HepG2 (cell line): Measurements from ENCODE around the gene ATIC. TPM values are rescaled to one million over a fixed set of nuclear protein-coding genes. Genes with fewer than 3 reads are reported as not detected.

ENCODE experiments used
- ATAC-seq: fragments of 200-7000 bp; cut with Tn5 transposase; 3 replicates; pipeline ENCODE4 v1.9.1; 2020; ENCODE audit warnings: mild to moderate bottlenecking, moderate library complexity
- BruUV-seq: library from RNA; stranded (reverse); fragments of 400-500 nt; replicated peaks from 2 replicates; lab custom pipeline; 2021; lab: Mats Ljungman, UMichigan
- CTCF ChIA-PET: fragments of 300-600 bp; formaldehyde crosslinking; extraction: SDS; loops from one replicate; lab custom pipeline; 2021; ENCODE audit warnings: low total read pairs, inconsistent platforms, low intra/inter-chr PET ratio; lab: Yijun Ruan, JAX
- POLR2A ChIA-PET: fragments of 350-600 bp; sonication (Branson Sonifier 250); formaldehyde crosslinking; loops from one replicate; lab custom pipeline; 2020; ENCODE audit warnings: antibody characterized with exemption, inconsistent platforms; lab: Yijun Ruan, JAX
- DNase-seq: peaks from one replicate; pipeline ENCODE4 v3.0.0-alpha.2; 2015; ENCODE audit warnings: low spot score
- FAIRE-seq: peaks from 3 replicates; lab custom pipeline; 2011; peaks lifted over from hg19 to GRCh38; lab: Jason Lieb, UNC
- H2AFZ ChIP-seq: one replicate; pipeline ENCODE4 v1.6.1; 2011; ENCODE audit warnings: low read length, inconsistent platforms
- H3K27ac ChIP-seq: fragments of 300-600 bp; 3 replicates; pipeline ENCODE4 v1.8.0; 2011; ENCODE audit warnings: mixed run types, mild to moderate bottlenecking, mixed read lengths, low read length, inconsistent platforms; ENCODE audit not compliant: insufficient read depth; ENCODE audit errors: extremely low read length
- H3K27me3 ChIP-seq, 2 experiments: fragments of 200-600 bp in 1 of 2; 2 replicates in 1 of 2; 3 replicates in 1 of 2; pipeline versions ENCODE4 v1.6.0 to v1.8.0; 2011; ENCODE audit warnings: low read length in 2 of 2, mild to moderate bottlenecking in 2 of 2, moderate library complexity in 2 of 2, inconsistent platforms in 1 of 2; ENCODE audit not compliant: insufficient read depth in 2 of 2, control insufficient read depth in 1 of 2
- H3K36me3 ChIP-seq, 2 experiments: fragments of 200-600 bp in 1 of 2; replicated peaks in 1 of 2; 2 replicates in 1 of 2; 3 replicates in 1 of 2; pipeline versions ENCODE4 v1.5.1 to v1.8.0; 2011; ENCODE audit warnings: low read length in 2 of 2, inconsistent platforms in 1 of 2; ENCODE audit not compliant: insufficient read depth in 2 of 2, control insufficient read depth in 1 of 2
- H3K4me1 ChIP-seq: 2 replicates; pipeline ENCODE4 v1.5.1; 2012; ENCODE audit warnings: low read length, inconsistent platforms; ENCODE audit not compliant: insufficient read depth
- H3K4me2 ChIP-seq: 2 replicates; pipeline ENCODE4 v1.6.0; 2011; ENCODE audit warnings: low read depth, low read length, inconsistent platforms
- H3K4me3 ChIP-seq, 3 experiments: fragments of 200-600 bp in 1 of 3; sonication (generic), shearing (Covaris generic) in 1 of 3; replicated peaks in 1 of 3; 2 replicates each; pipeline ENCODE4 v1.5.1; 2011 to 2016; ENCODE audit warnings: low read length in 3 of 3, inconsistent platforms in 2 of 3, low read depth in 2 of 3, mild to moderate bottlenecking in 2 of 3, control low read depth in 1 of 3, mixed read lengths in 1 of 3; ENCODE audit not compliant: insufficient read depth in 1 of 3
- H3K79me2 ChIP-seq: one replicate; pipeline ENCODE4 v1.6.1; 2011; ENCODE audit warnings: low read length, inconsistent platforms; ENCODE audit not compliant: insufficient read depth
- H3K9ac ChIP-seq: 2 replicates; pipeline ENCODE4 v1.6.0; 2011; ENCODE audit warnings: mild to moderate bottlenecking, low read depth, low read length, inconsistent platforms; ENCODE audit not compliant: insufficient read depth
- H3K9me3 ChIP-seq: 2 replicates; pipeline ENCODE4 v1.5.1; 2012; ENCODE audit warnings: mild to moderate bottlenecking, low read length
- H4K20me1 ChIP-seq: 2 replicates; pipeline ENCODE4 v1.6.0; 2011; ENCODE audit warnings: inconsistent platforms, mild to moderate bottlenecking, low read length, moderate library complexity; ENCODE audit not compliant: insufficient read depth
- AGO1 ChIP-seq: fragments of 200-400 bp; formaldehyde crosslinking; IDR thresholded peaks from 2 replicates; pipeline ENCODE4 v1.6.1; 2017; ENCODE audit warnings: mild to moderate bottlenecking, low read depth, low read length, moderate library complexity; ENCODE audit not compliant: poor library complexity, severe bottlenecking
- AGO2 ChIP-seq: fragments of 200-400 bp; formaldehyde crosslinking; optimal IDR thresholded peaks from 2 replicates; pipeline ENCODE3; 2017; ENCODE audit warnings: mild to moderate bottlenecking, low read depth, low read length, moderate library complexity
- AKNA ChIP-seq: sonication (generic); formaldehyde crosslinking; IDR thresholded peaks from 2 replicates; pipeline ENCODE4 v1.4.0; 2020; ENCODE audit warnings: missing genetic modification reagents, borderline replicate concordance
- ATF7-NPFF ChIP-seq: sonication (generic); formaldehyde crosslinking; IDR thresholded peaks from 2 replicates; pipeline ENCODE4 v1.8.1; 2023; ENCODE audit warnings: mild to moderate bottlenecking, low read depth, missing genetic modification reagents, moderate library complexity
- FOXA1 ChIP-seq, 2 experiments: fragments of 450-650 bp in 1 of 2; sonication (generic) in 1 of 2; formaldehyde crosslinking in 1 of 2; IDR thresholded peaks; 2 replicates each; pipeline versions ENCODE4 v1.4.0 to v1.6.1; 2016 to 2020; ENCODE audit warnings: missing genetic modification reagents in 1 of 2
- HNF4A ChIP-seq: sonication (generic); formaldehyde crosslinking; IDR thresholded peaks from 2 replicates; pipeline ENCODE4 v1.4.0; 2020; ENCODE audit warnings: missing genetic modification reagents
- HOXA9 ChIP-seq: sonication (generic); formaldehyde crosslinking; IDR thresholded peaks from 2 replicates; pipeline ENCODE4 v1.8.1; 2022; ENCODE audit warnings: missing genetic modification reagents, mild to moderate bottlenecking, moderate library complexity, borderline replicate concordance
- MTA3 ChIP-seq: sonication (generic); formaldehyde crosslinking; IDR thresholded peaks from 2 replicates; pipeline ENCODE4 v1.4.0; 2020; ENCODE audit warnings: missing genetic modification reagents
- NFYC ChIP-seq: IDR thresholded peaks from 2 replicates; pipeline ENCODE4 v1.6.1; 2016; ENCODE audit warnings: missing genetic modification reagents, missing compliant biosample characterization
- POLR2G ChIP-seq: fragments of 200-400 bp; formaldehyde crosslinking; IDR thresholded peaks from 2 replicates; pipeline ENCODE4 v1.6.1; 2018; ENCODE audit warnings: mild to moderate bottlenecking, low read depth, low read length, moderate library complexity
- STAT5B ChIP-seq: sonication (generic); formaldehyde crosslinking; IDR thresholded peaks from 2 replicates; pipeline ENCODE4 v1.4.0; 2020; ENCODE audit warnings: missing genetic modification reagents
- TMF1 ChIP-seq: sonication (generic); formaldehyde crosslinking; IDR thresholded peaks from 2 replicates; pipeline ENCODE4 v1.8.1; 2022; ENCODE audit warnings: low read depth, missing genetic modification reagents
- ZFP82 ChIP-seq: sonication (generic); formaldehyde crosslinking; IDR thresholded peaks from 2 replicates; pipeline ENCODE4 v1.5.1; 2020; ENCODE audit warnings: mild to moderate bottlenecking, missing genetic modification reagents, borderline replicate concordance
- ZFP91 ChIP-seq: sonication (generic); formaldehyde crosslinking; IDR thresholded peaks from 2 replicates; pipeline ENCODE4 v1.9.0; 2022; ENCODE audit warnings: missing genetic modification reagents, mild to moderate bottlenecking, borderline replicate concordance
- ZNF260 ChIP-seq: sonication (generic); formaldehyde crosslinking; IDR thresholded peaks from 2 replicates; pipeline ENCODE4 v1.4.0; 2020; ENCODE audit warnings: missing genetic modification reagents, low read depth, mild to moderate bottlenecking, borderline replicate concordance
- ZNF274 ChIP-seq: sonication (generic); formaldehyde crosslinking; IDR thresholded peaks from 2 replicates; pipeline ENCODE4 v1.5.1; 2020; ENCODE audit warnings: mild to moderate bottlenecking, missing genetic modification reagents
- ZNF383 ChIP-seq: sonication (generic); formaldehyde crosslinking; IDR thresholded peaks from 2 replicates; pipeline ENCODE4 v1.4.0; 2020; ENCODE audit warnings: missing genetic modification reagents, mild to moderate bottlenecking, borderline replicate concordance
- ZNF614 ChIP-seq: IDR thresholded peaks from 2 replicates; pipeline ENCODE4 v1.6.1; 2018; ENCODE audit warnings: missing biosample characterization, missing genetic modification reagents, inconsistent platforms, borderline replicate concordance
- WGBS: methylation state at CpG from one replicate; pipeline ENCODE4 v1.1.6; 2017; ENCODE audit warnings: low lambda C conversion rate; 5-methylcytosine and 5-hydroxymethylcytosine counted together
- in situ Hi-C: cut with HindIII; loops from 2 replicates; pipeline ENCODE4 v1.10.0; 2017; ENCODE audit warnings: low pct_unique_long_range_greater_than_20kb; ENCODE audit not compliant: extremely low pct_ligation_motif_present
- intact Hi-C: fragments of 100-400 bp; cut with micrococcal nuclease; formaldehyde crosslinking; loops from one replicate; pipeline ENCODE4 v1.10.0; 2022; ENCODE audit not compliant: unreplicated experiment
- polyA plus RNA-seq, 8 experiments: library from polyadenylated mRNA; depleted of rRNA in 3 of 8; stranded (reverse) in 7 of 8; unstranded in 1 of 8; fragments of >200 nt; fragmentation: Illumina TruSeq in 4 of 8; extraction: Trizol in 4 of 8; gene quantifications; 2 replicates each; pipeline versions ENCODE4 v1.2.1 to v1.2.3, GENCODE V29; 2011 to 2016; ENCODE audit warnings: low read depth in 4 of 8, missing spikeins in 1 of 8, mixed read lengths in 1 of 8; ENCODE audit not compliant: insufficient read depth in 1 of 8
- total RNA-seq, 5 experiments: library from RNA; depleted of rRNA; stranded (reverse); fragments of >200 nt; fragmentation: Illumina TruSeq; extraction: Trizol; gene quantifications; 2 replicates each; pipeline ENCODE4 v1.2.3, GENCODE V29; 2016; ENCODE audit warnings: low read depth in 1 of 5

Gene ATIC
- total and polyA plus RNA-seq, 2 of the 13 experiments (the other 11 are each of a cell fraction or from before 2014, with no cell fraction given), result 89.8 to 146 TPM

- Histone ChIP-seq H3K79me2 (no peaks in the 10 kb centered on the region), H3K27ac (no peak overlapping the region), H3K4me1 (no peaks in the 10 kb centered on the region), H3K4me2 (no peak overlapping the region), H3K9me3 (no peaks in the 10 kb centered on the region), H3K9ac (no peak overlapping the region), H2AFZ (no peak overlapping the region), H3K36me3 (peaks cover 46 to 95% of the 10 kb centered on the region in 2 experiments), H3K27me3 (no peaks in the 10 kb centered on the region), H3K4me3 (no peak overlapping the region), H4K20me1 (peaks cover 35% of the 10 kb centered on the region)
- no TSS peak for BruUV-seq
- in situ Hi-C loops (no loop called here), intact Hi-C loops (no loop called here)
- POLR2A ChIA-PET, result interaction anchor here (1.0 kb wide), 1 partner anchor 12 kb away, joined by 6 read pairs; no protein-coding TSS in a partner anchor
- ATAC-seq (no peak), DNase-seq (no peak), FAIRE-seq (no peak)
- 98% methylated on average over 4 of the region's 4 CpGs for WGBS
- CTCF ChIA-PET, result no interaction called here
- TF ChIP-seq ATF7-NPFF (CRISPR knock-in tag) (peak; percentile 52; the same call in 1 of the 2 replicates), AGO2 (peak; percentile 77), HNF4A (CRISPR knock-in tag) (no peak), NFYC (CRISPR knock-in tag) (no peak), ZNF614 (CRISPR knock-in tag) (no peak), AGO1 (no peak), STAT5B (no peak), HOXA9 (CRISPR knock-in tag) (0 out of 2 replicates have a peak, but pooled peaks have one; percentile 10), ZNF274 (no peak), MTA3 (CRISPR knock-in tag) (no peak), ZFP91 (CRISPR knock-in tag) (no peak), POLR2G (peak; percentile 42; the same call in 1 of the 2 replicates), ZFP82 (no peak), ZNF260 (CRISPR knock-in tag) (no peak), TMF1 (CRISPR knock-in tag) (no peak), AKNA (CRISPR knock-in tag) (no peak), ZNF383 (CRISPR knock-in tag) (no peak), FOXA1 (IDR thresholded peaks at IDR 0.05) (no peak), FOXA1 (CRISPR knock-in tag; IDR thresholded peaks at IDR 0.05) (no peak)
Measured at GRCh38 chr2:215365184-215365658, 53.4 kb downstream of the ATIC start.
